ENCODE data around the gene SEC22A.
A peak's percentile ranks its signal among the peaks of the same experiment; 100 is the strongest.

Gene SEC22A

DNA sequence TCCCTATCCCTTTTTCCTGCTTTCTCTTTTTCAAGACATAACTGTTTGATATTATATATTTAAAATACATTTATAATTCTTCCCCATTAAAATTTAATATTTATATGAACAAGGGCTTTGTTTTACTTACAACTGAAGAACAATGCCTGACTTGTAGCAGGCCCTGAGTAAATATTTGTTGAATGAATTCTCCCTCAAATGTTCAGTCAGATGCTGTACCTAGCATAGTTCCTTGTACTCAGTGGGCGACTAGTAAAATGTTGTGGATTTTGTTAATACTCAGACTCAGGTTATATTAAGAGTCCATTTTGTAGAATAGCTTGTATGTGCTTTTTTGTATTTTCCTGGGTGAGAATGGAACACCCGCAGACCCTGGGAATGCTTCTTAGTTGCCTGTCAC is 69.1 kb downstream of the SEC22A start:
- DNase-seq = no peak

GRCh38 chr3:123271466-123272159 is 69.9 kb downstream of the SEC22A start:
- DNase-seq = no peak

- no peak for DNase-seq
Measured at GRCh38 chr3:123272547-123272946, 70.8 kb downstream of the SEC22A start.

- DNase-seq = no peak
Measured at GRCh38 chr3:123275691-123276090, 73.9 kb downstream of the SEC22A start.

- DNase-seq = no peak
Measured at GRCh38 chr3:123276346-123277006, 74.7 kb downstream of the SEC22A start.

- DNase-seq = no peak
Measured at GRCh38 chr3:123277106-123277505, 75.4 kb downstream of the SEC22A start.

- DNase-seq = no peak
Measured at GRCh38 chr3:123278446-123278845, 76.7 kb downstream of the SEC22A start.

GRCh38 chr3:123279121-123279520 is 77.4 kb downstream of the SEC22A start:
- DNase-seq = no peak

GRCh38 chr3:123281406-123281805 is 79.7 kb downstream of the SEC22A start:
- no peak for DNase-seq

GRCh38 chr3:123281929-123282328 is 80.2 kb downstream of the SEC22A start:
- DNase-seq = no peak

DNA sequence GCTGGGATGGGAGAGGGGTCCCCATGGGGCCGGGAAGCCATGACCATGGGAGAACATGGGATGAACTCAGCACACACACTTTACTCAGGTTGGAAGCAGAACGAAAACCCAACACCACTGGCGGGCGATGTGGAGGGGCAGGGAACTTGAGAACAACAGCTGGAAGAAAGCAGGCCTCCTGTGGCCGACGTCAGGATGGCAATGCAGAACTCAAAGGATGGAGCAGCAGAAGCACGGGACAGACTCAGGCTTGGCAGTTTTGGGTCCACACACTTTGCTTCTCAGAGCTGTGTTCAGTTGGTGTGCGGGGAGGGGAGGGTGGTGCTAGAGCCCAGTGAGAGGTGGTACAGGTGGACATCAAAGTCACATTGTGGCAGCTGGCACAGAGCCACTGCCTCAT is 80.7 kb downstream of the SEC22A start:
- DNase-seq = no peak

GRCh38 chr3:123283074-123283473 is 81.3 kb downstream of the SEC22A start:
- DNase-seq = no peak

DNA sequence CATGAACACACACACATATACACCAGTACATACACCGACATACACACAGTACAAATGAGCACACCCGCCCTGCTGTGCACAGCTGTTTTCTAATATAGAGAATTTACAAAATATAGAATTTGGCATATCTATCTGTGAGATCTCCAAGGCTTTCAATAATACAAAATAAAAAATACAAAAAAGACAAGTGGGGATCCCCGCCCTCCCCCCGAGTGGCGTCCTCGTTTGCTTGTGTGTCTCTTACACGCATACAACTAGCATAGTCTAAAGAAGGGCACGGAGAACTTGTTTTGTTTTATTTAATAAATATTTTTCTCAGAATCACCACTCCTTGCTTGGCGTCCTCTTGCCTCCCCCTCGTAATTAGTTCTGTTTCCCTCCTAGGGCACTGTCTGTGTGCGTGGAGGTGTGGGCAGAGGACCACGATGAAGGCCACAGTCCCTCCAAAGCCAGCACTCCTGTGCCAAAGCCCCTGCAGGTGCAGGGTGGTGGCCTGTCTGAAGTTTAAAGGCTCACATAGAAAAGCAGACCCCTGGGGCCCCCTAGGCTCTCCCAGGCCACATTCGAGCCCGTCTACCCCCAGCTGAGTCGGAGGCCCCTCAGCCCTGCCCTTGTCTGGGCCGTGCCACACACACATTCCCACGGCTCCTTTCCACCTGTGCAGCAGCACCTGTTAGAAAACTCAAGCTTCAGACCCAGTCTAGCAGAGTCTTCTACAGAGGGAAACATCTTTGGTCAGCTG is 82.1 kb downstream of the SEC22A start:
- no peak for DNase-seq

- no peak for DNase-seq
Measured at GRCh38 chr3:123284399-123285010, 82.8 kb downstream of the SEC22A start.

DNA sequence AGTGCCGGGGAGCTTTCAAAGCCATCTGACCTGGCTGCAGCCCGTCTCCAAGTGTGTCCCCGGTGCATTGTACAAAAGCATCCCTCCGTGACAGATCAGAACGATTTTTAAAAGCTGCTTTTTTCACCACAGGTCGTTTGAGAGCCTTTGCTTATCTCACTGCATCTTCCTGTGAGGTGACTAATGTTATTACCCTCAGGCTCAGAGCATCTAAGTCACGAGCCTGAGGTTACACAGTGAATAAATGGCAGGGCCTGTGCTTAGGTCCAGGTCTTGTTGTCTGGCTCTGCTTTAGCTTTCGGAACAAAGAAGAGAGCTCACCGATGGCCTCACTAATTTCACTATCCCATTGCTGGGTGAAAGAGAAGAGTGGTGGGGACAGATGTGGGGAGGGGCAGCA is 83.3 kb downstream of the SEC22A start:
- DNase-seq = no peak

DNA sequence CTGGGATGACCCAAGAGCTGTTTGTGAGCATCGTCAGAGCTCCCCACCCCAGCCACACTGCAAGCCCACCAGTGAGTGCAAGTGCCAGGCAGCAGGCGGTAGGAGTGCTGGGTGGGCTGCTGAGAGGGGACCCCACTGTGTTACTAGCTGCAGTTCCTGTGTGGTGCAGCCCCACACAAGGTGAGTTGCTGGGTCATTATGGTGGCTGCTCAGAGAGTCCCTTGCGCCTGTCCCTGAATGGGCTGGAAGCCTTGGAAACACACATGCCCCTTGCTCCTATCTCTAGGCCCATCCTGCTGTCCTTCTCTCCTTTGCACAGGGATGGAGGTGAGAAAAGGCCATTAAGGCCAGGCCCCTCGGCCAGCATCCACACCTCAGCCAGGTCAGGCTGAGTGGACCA is 83.7 kb downstream of the SEC22A start:
- DNase-seq = no peak

DNA sequence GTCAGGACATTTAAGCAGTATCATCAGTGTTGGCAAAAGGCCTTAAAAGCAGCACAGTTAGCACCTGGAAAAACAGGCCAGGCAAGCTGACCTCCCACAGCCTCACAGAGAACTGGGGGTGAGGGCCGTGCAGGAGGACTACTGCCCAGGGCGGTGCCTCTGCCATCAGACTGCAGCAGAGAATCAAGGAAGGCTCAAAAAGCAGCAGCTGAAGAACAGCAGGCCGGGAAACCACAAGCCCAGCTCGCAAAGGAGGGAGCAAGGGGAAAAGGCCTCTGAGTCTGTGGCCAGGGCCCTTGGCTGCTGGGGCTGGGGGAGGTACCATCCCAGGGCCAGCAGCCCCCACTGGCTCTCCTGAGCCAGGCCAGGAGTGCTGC is 84.2 kb downstream of the SEC22A start:
- no peak for DNase-seq

GRCh38 chr3:123286308-123287023 is 84.7 kb downstream of the SEC22A start:
- DNase-seq = peak; percentile 43

DNA sequence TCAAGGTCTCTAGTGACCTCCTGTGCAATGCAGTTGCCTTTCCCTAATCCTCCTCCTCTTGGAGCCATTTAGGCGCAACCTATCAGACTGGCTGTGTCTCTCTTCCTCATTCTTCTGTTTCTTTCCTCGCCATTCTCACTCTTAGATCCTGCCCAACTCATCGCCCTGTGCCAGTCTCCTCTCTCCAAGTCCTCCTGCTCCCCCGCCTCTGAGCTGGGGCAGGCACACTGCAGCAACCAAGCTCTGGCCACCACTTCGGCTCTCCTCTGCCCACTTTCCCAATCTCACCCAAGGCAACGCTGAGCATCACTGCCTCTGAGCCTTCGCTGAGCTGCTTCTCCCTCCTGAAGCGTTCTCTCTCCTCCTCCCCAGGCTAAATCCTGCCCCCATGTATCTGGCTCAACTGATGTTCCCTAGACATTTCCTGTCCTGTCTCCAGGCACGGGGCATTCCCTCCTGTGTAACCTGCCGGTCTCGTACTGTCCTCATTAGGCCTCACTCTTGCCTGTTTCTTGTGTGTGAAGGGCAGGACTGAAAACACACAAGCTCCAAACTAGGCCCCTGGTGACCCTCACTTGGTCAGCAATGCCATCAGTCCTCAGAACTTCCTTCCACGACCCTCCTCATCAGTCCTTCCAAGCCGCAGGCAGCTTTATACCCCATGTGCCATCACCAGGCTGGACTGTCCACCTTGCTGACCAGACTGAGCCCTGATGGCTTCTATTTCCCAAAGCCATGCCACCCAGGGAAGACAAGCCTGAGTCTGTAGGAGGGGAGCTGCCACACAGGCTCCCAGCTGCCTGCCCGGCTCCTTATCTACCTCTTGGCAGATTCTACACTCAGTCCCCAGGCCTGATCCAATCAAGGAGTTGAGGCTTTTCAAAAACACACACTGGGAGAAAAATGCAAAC is 85.6 kb downstream of the SEC22A start:
- DNase-seq = no peak

DNA sequence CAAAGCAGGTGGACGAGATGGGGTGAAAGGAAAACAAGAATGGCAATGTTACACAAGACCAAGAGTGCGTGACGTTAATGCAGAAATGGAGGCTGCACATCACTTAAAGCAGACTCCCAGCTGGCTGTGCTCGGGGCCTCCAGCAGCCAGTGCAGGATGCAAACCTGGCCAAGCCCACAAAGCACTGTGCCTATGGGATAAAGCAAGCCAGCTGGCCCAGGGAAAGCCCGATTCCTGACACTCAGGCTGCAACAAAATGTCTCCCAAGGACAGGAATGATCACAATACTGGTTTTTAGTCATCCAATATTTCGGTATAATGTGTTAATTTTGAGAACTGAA is 86.2 kb downstream of the SEC22A start:
- DNase-seq = no peak

GRCh38 chr3:123289391-123290106 is 87.8 kb downstream of the SEC22A start:
- DNase-seq = no peak

Measured in inflammatory macrophage treated with lipopolysaccharide for 4 hours (primary cell).